Endothelial cell of umbilical vein (primary cell): ENCODE results near the gene CILP. TPM values are rescaled to one million over a fixed set of nuclear protein-coding genes. Genes with fewer than 3 reads are reported as not detected.

Experiments
- BruUV-seq: library from RNA; stranded (reverse); fragments of 400-500 nt; replicated peaks from 2 replicates; lab custom pipeline; 2021; lab: Mats Ljungman, UMichigan
- CTCF ChIA-PET: fragments of 300-600, 350-600 bp; sonication (Branson Sonifier 250); formaldehyde crosslinking; loops from one replicate; lab custom pipeline; 2021; ENCODE audit warnings: antibody characterized with exemption, inconsistent platforms; lab: Charles Lee
- POLR2A ChIA-PET: fragments of 300-600, 350-600 bp; sonication (Branson Sonifier 250); formaldehyde crosslinking; loops from one replicate; lab custom pipeline; 2021; ENCODE audit warnings: antibody characterized with exemption, inconsistent platforms; lab: Charles Lee
- DNase-seq: peaks from one replicate; pipeline ENCODE4 v3.0.0-alpha.2; 2011; ENCODE audit warnings: low read depth, low spot score
- FAIRE-seq: peaks from 2 replicates; lab custom pipeline; 2011; peaks lifted over from hg19 to GRCh38; lab: Jason Lieb, UNC
- H2AFZ ChIP-seq: 2 replicates; pipeline ENCODE4 v1.6.0; 2012; ENCODE audit warnings: low read depth, low read length, control low read depth, inconsistent platforms
- H3K27ac ChIP-seq: 2 replicates; pipeline ENCODE4 v1.5.1; 2011; ENCODE audit warnings: low read depth, mild to moderate bottlenecking, control low read depth, low read length, moderate library complexity; ENCODE audit not compliant: insufficient read depth
- H3K27me3 ChIP-seq, 2 experiments: 2 replicates each; pipeline versions ENCODE4 v1.6.0 to v1.6.1; 2011; ENCODE audit warnings: low read length in 2 of 2, mixed read lengths in 1 of 2; ENCODE audit not compliant: control insufficient read depth in 2 of 2, insufficient read depth in 2 of 2
- H3K36me3 ChIP-seq, 2 experiments: 2 replicates in 1 of 2; 3 replicates in 1 of 2; pipeline ENCODE4 v1.5.1; 2011; ENCODE audit warnings: low read length in 2 of 2, mild to moderate bottlenecking in 1 of 2, moderate library complexity in 1 of 2; ENCODE audit not compliant: control insufficient read depth in 2 of 2, insufficient read depth in 2 of 2; ENCODE audit errors: extremely low read depth in 1 of 2
- H3K4me1 ChIP-seq: 3 replicates; pipeline ENCODE4 v1.5.1; 2011; ENCODE audit warnings: mild to moderate bottlenecking, low read length; ENCODE audit not compliant: control insufficient read depth, insufficient read depth; ENCODE audit errors: extremely low read depth
- H3K4me2 ChIP-seq: 2 replicates; pipeline ENCODE4 v1.6.1; 2011; ENCODE audit warnings: low read length, control low read depth, mixed read lengths; ENCODE audit not compliant: insufficient read depth
- H3K4me3 ChIP-seq, 3 experiments: fragments of 200-600 bp in 1 of 3; sonication (generic), shearing (Covaris generic) in 1 of 3; replicated peaks in 1 of 3; 2 replicates each; pipeline ENCODE4 v1.5.1; 2011 to 2016; ENCODE audit warnings: control low read depth in 3 of 3, low read length in 3 of 3, mild to moderate bottlenecking in 2 of 3, inconsistent platforms in 1 of 3, low read depth in 1 of 3, moderate library complexity in 1 of 3; ENCODE audit not compliant: insufficient read depth in 1 of 3
- H3K79me2 ChIP-seq: 2 replicates; pipeline ENCODE4 v1.6.0; 2012; ENCODE audit warnings: low read length, inconsistent platforms; ENCODE audit not compliant: control insufficient read depth, insufficient read depth
- H3K9ac ChIP-seq: replicated peaks from 2 replicates; pipeline ENCODE3; 2011; ENCODE audit warnings: low read length, control low read depth; ENCODE audit not compliant: insufficient read depth; ENCODE audit errors: extremely low read depth
- H3K9me1 ChIP-seq: replicated peaks from 3 replicates; pipeline ENCODE4 v1.6.0; 2011; ENCODE audit warnings: mild to moderate bottlenecking, low read length; ENCODE audit not compliant: control insufficient read depth, insufficient read depth; ENCODE audit errors: extremely low read depth
- H3K9me3 ChIP-seq: replicated peaks from 2 replicates; pipeline ENCODE4 v1.5.1; 2012; ENCODE audit warnings: low read length, inconsistent platforms; ENCODE audit not compliant: control insufficient read depth, insufficient read depth
- H4K20me1 ChIP-seq: replicated peaks from 2 replicates; pipeline ENCODE3; 2011; ENCODE audit warnings: mild to moderate bottlenecking, low read length; ENCODE audit not compliant: control insufficient read depth, insufficient read depth; ENCODE audit errors: extremely low read depth
- CTCF ChIP-seq, 2 donors: IDR thresholded peaks; 1 replicate in 1 of 2; 2 replicates in 1 of 2; pipeline ENCODE4 v1.5.1; 2011; ENCODE audit warnings: low read length in 2 of 2, mild to moderate bottlenecking in 2 of 2, moderate library complexity in 2 of 2, control low read depth in 1 of 2, inconsistent platforms in 1 of 2, low read depth in 1 of 2; ENCODE audit not compliant: insufficient read depth in 1 of 2; ENCODE audit errors: extremely low read depth in 1 of 2
- EZH2 ChIP-seq: IDR thresholded peaks from 2 replicates; pipeline ENCODE4 v1.6.1; 2012; ENCODE audit warnings: borderline replicate concordance, low read depth, mild to moderate bottlenecking, moderate library complexity, low read length, inconsistent platforms; ENCODE audit not compliant: severe bottlenecking
- FOS ChIP-seq: IDR thresholded peaks from 2 replicates; pipeline ENCODE4 v1.6.1; 2011; ENCODE audit warnings: mild to moderate bottlenecking, low read length, moderate library complexity, borderline replicate concordance; ENCODE audit not compliant: insufficient read depth
- GATA2 ChIP-seq: IDR thresholded peaks from 2 replicates; pipeline ENCODE4 v1.7.0; 2011; ENCODE audit warnings: low read depth, mild to moderate bottlenecking, moderate library complexity, mixed read lengths, low read length; ENCODE audit not compliant: insufficient read length, insufficient read depth
- JUN ChIP-seq: IDR thresholded peaks from 2 replicates; pipeline ENCODE4 v1.6.1; 2011; ENCODE audit warnings: borderline replicate concordance, low read depth; ENCODE audit not compliant: insufficient read length, insufficient read depth
- MAX ChIP-seq: IDR thresholded peaks from 2 replicates; pipeline ENCODE4 v1.6.1; 2011; ENCODE audit not compliant: insufficient read depth, insufficient read length
- MYC ChIP-seq: IDR thresholded peaks from one replicate; pipeline ENCODE4 v1.6.1; 2011; ENCODE audit warnings: mild to moderate bottlenecking, low read depth, low read length
- POLR2A ChIP-seq: IDR thresholded peaks from 2 replicates; pipeline ENCODE4 v1.6.1; 2012; ENCODE audit warnings: low read depth, mild to moderate bottlenecking, control low read depth, low read length
- POLR2AphosphoS5 ChIP-seq: IDR thresholded peaks from 2 replicates; pipeline ENCODE4 v1.6.1; 2012; ENCODE audit warnings: low read depth, mild to moderate bottlenecking, control low read depth, low read length, moderate library complexity; ENCODE audit not compliant: insufficient read depth
- dilution Hi-C: fragments of 300-500 bp; cut with MboI; formaldehyde crosslinking; loops from one replicate; pipeline ENCODE4 v1.15.0; 2019; ENCODE audit warnings: low sequenced_read_pairs; ENCODE audit not compliant: extremely low pct_ligation_motif_present
- intact Hi-C: fragments of 100-400 bp; cut with micrococcal nuclease; formaldehyde crosslinking; loops from one replicate; pipeline ENCODE4 v1.10.0; 2022
- polyA plus RNA-seq, 4 experiments: library from polyadenylated mRNA; depleted of rRNA in 3 of 4; stranded (reverse) in 3 of 4; unstranded in 1 of 4; fragments of >200 nt; gene quantifications; 2 replicates each; pipeline versions ENCODE4 v1.2.1 to v1.2.3, GENCODE V29; 2011 to 2012; ENCODE audit warnings: missing spikeins in 1 of 4
- total RNA-seq: library from RNA; stranded (reverse); gene quantifications from 2 replicates; pipeline ENCODE4 v1.2.3, GENCODE V29; 2021

Gene CILP
- total and polyA plus RNA-seq, 2 donors (not counting 3 experiments of a cell fraction or from before 2014, with no cell fraction given) = 0.01 TPM; not detected in 1

- dilution Hi-C loops = no loop called here
Observed at GRCh38 chr15:65195548-65195923, 15.7 kb downstream of the CILP start.

More at GRCh38 chr15:65195548-65195923, 15.7 kb downstream of the CILP start:
- no peak for TF ChIP-seq JUN
- TF ChIP-seq MAX = no peak
- no peak for TF ChIP-seq FOS
- TF ChIP-seq MYC = no peak
- TF ChIP-seq GATA2 = no peak
- TF ChIP-seq POLR2AphosphoS5 = no peak
- TF ChIP-seq POLR2A = no peak
- TF ChIP-seq CTCF (IDR thresholded peaks at IDR 0.05; ENCODE audit: extremely low read depth in 1 of 2, insufficient read depth in 1 of 2, low read depth in 1 of 2, low read length in 2 of 2) = no peak
- TF ChIP-seq EZH2 = no peak
- no TSS peak for BruUV-seq
- Histone ChIP-seq H3K79me2 (no peaks in the 10 kb centered on the region), H3K4me1 (no peaks in the 10 kb centered on the region), H3K27ac (no peak overlapping the region), H3K36me3 (no peaks in the 10 kb centered on the region), H3K9me1 (no peaks in the 10 kb centered on the region), H4K20me1 (no peaks in the 10 kb centered on the region), H3K27me3 (peaks cover 1 to 2% of the 10 kb centered on the region in 2 experiments), H2AFZ (no peak overlapping the region), H3K4me2 (no peak overlapping the region), H3K9ac (no peak overlapping the region), H3K4me3 (no peak overlapping the region), H3K9me3 (no peaks in the 10 kb centered on the region)
- POLR2A ChIA-PET = no interaction called here
- CTCF ChIA-PET = interaction anchor here (0.8 to 1.2 kb wide), 3 partner anchors 13 to 102 kb away, joined by 3 to 4 read pairs (median 4); no protein-coding TSS in a partner anchor
- intact Hi-C loops = no loop called here
- DNase-seq (no peak), FAIRE-seq (no peak)
